SK-N-MC (cell line): ENCODE measurements around the gene ST3GAL4.

Experiments used
- EZH2 ChIP-seq: fragments of 200-600 bp; sonication (generic); IDR thresholded peaks from one replicate; pipeline ENCODE4 v1.6.1; 2017; ENCODE audit warnings: antibody characterized with exemption
- POLR2AphosphoS5 ChIP-seq: IDR thresholded peaks from 2 replicates; pipeline ENCODE4 v1.6.1; 2012; ENCODE audit warnings: mild to moderate bottlenecking, low read depth, low read length, borderline replicate concordance

GRCh38 chr11:126406368-126406767 lies 50.9 kb downstream of the ST3GAL4 start:
- no peak for TF ChIP-seq POLR2AphosphoS5
- TF ChIP-seq EZH2, result no peak
